Small intestine (tissue), 7 donors: ENCODE measurements around the gene DIPK1B. TPM values are rescaled to one million over a fixed set of nuclear protein-coding genes. Genes with fewer than 3 reads are reported as not detected.

ENCODE experiments used
- DNase-seq, 2 donors: peaks; one replicate each; pipeline versions ENCODE4 v3.0.0 to v3.0.0-alpha.2; 2013
- FAIRE-seq: peaks from 2 replicates; lab custom pipeline; 2012; peaks lifted over from hg19 to GRCh38; lab: Jason Lieb, UNC
- H3K27ac ChIP-seq, 3 donors: one replicate each; pipeline ENCODE4 v1.5.1; 2013; ENCODE audit warnings: low read length in 2 of 3, mild to moderate bottlenecking in 2 of 3, control low read depth in 1 of 3, inconsistent platforms in 1 of 3, low read depth in 1 of 3, moderate library complexity in 1 of 3
- H3K27me3 ChIP-seq, 3 donors: one replicate each; pipeline ENCODE4 v1.6.1; 2013; ENCODE audit warnings: low read length in 3 of 3, inconsistent platforms in 1 of 3; ENCODE audit not compliant: control insufficient read depth in 3 of 3, insufficient read depth in 3 of 3
- H3K36me3 ChIP-seq, 3 donors: one replicate each; pipeline ENCODE4 v1.6.1; 2013; ENCODE audit warnings: low read length in 3 of 3, inconsistent platforms in 1 of 3, low read depth in 1 of 3, mild to moderate bottlenecking in 1 of 3, moderate library complexity in 1 of 3; ENCODE audit not compliant: control insufficient read depth in 3 of 3, insufficient read depth in 2 of 3
- H3K4me1 ChIP-seq, 3 donors: one replicate each; pipeline ENCODE4 v1.6.1; 2013; ENCODE audit warnings: low read length in 2 of 3, inconsistent platforms in 1 of 3, low read depth in 1 of 3, mild to moderate bottlenecking in 1 of 3, moderate library complexity in 1 of 3; ENCODE audit not compliant: control insufficient read depth in 3 of 3, insufficient read depth in 2 of 3
- H3K4me3 ChIP-seq, 3 donors: one replicate each; pipeline ENCODE4 v1.5.1; 2013; ENCODE audit warnings: low read length in 3 of 3, control low read depth in 1 of 3, inconsistent platforms in 1 of 3, low read depth in 1 of 3, mild to moderate bottlenecking in 1 of 3, moderate library complexity in 1 of 3
- H3K9me3 ChIP-seq, 2 donors: one replicate each; pipeline ENCODE4 v1.6.1; 2013; ENCODE audit warnings: low read depth in 1 of 2, low read length in 1 of 2; ENCODE audit not compliant: control insufficient read depth in 2 of 2, insufficient read depth in 1 of 2
- WGBS, 3 donors: extraction: QIAGEN DNeasy Blood & Tissue Kit; methylation state at CpG; one replicate each; pipeline ENCODE4 v1.1.7; 2013; 5-methylcytosine and 5-hydroxymethylcytosine counted together
- polyA plus RNA-seq, 4 donors: library from polyadenylated mRNA; stranded (reverse) in 3 of 4; unstranded in 1 of 4; fragments of 200-250 nt in 3 of 4; fragments of 120-200 nt in 1 of 4; gene quantifications; one replicate each; pipeline versions ENCODE4 v1.2.1 to v1.2.3, GENCODE V29; 2013
- donor health status: healthy with polysubstance abuse.
- donor health status: control.
- donor health status: control.
- donor health status: Bipolar disorder and iron deficiency.
- donor health status: healthy.

Gene DIPK1B
- polyA plus RNA-seq, 4 donors, result 0.22 to 12.7 (median 6.6) TPM

DNA sequence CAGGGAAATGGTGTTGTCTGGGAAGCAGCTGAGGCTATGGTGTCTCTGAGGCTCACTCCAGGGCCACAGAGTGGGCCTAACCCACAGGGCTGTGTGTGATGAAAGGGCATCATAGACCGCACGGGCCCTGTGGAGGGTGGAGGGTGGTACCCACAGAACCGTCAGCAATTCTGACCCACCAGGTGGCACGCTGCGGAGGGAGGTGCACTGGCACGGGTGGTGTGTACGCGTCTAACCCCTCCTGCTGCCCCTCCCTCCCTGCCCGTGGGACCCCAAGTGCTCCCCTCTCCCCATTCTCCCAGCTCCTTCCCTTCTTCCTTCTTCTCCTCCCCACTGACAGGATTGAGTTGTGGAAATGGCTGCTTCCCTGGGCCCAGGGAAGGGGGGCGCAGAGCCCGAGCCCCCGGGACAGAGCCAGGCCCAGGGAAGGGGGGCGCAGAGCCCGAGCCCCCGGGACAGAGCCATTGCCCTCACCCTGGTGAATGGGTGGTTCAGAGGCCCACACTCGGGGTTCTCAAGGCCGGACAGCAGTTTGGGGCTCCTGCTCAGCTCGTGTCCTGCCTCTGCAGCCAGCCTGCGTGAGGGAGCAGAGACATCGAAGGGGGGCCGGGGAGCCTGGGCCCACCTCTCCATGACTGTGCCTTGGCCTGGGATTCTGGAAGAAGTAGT lies 23.6 kb downstream of the DIPK1B start:
- no peak overlapping the region for H3K4me3 ChIP-seq
- H3K27ac ChIP-seq, result no peak overlapping the region
- H3K27me3 ChIP-seq, result peaks cover 0 to 5% (median 3%) of the 10 kb centered on the region in 3 donors
- peaks cover 0 to 10% of the 10 kb centered on the region in 2 donors for H3K9me3 ChIP-seq
- H3K36me3 ChIP-seq, result no peaks in the 10 kb centered on the region
- FAIRE-seq (no peak), DNase-seq (no peak)
- peaks cover 0 to 5% (median 0%) of the 10 kb centered on the region in 3 donors for H3K4me1 ChIP-seq
- WGBS, 3 donors, result 85 to 87% (median 87%) methylated on average over 20 to 21 of the region's 21 CpGs

DNA sequence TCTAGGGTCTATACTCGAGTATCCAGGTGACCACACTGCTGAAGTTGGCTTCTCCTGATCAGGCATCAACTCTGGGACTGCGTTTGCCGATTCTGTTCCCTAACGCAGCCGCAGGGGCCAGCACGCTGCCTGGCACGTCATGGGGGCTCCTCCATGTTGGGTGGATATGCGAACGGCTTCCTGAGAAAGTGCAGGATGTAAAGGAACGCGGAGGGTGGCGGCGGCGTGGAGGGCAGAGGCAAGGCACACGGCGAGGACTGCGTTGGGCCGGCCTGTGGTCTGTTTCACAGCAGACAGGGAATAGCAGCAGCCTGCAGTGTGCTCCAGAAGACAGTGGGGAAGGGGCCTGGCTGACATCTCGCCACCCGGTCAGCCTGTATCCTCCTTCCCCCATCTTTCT lies 26.6 kb downstream of the DIPK1B start:
- Histone ChIP-seq H3K36me3 (no peaks in the 10 kb centered on the region), H3K4me1 (peaks cover 0 to 27% (median 0%) of the 10 kb centered on the region in 3 donors), H3K27me3 (peaks cover 0 to 22% (median 19%) of the 10 kb centered on the region in 3 donors), H3K27ac (no peak overlapping the region), H3K4me3 (no peak overlapping the region), H3K9me3 (peaks cover 0 to 10% of the 10 kb centered on the region in 2 donors)
- FAIRE-seq (no peak), DNase-seq (no peak)
- WGBS, 3 donors, result 88 to 91% (median 90%) methylated on average over 20 of the region's 20 CpGs

DNA sequence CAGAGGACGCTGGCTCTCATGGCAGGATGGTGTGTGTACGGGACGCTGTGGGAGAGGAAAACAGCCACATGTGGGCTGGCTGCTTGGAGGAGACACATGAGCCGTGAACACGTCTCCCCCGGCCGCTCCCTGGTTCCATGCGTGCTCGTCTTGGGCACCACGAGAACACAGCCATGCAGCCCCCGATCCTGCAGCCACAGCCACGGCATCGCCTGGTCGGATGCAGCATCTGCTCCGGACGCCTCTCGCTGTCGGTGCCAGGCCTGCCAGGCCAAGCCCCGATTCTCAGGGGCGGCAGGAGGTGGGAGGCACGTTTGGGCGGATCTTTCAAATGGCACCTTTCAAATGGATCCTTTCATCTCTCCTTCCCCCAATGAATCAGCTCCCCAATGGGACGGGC lies 27.1 kb downstream of the DIPK1B start:
- FAIRE-seq (no peak), DNase-seq (no peak)
- Histone ChIP-seq H3K9me3 (peaks cover 0 to 10% of the 10 kb centered on the region in 2 donors), H3K27ac (no peak overlapping the region), H3K4me3 (no peak overlapping the region), H3K27me3 (peaks cover 0 to 24% (median 19%) of the 10 kb centered on the region in 3 donors), H3K36me3 (no peaks in the 10 kb centered on the region), H3K4me1 (peaks cover 0 to 27% (median 0%) of the 10 kb centered on the region in 3 donors)
- 76 to 84% (median 76%) methylated on average over 23 of the region's 23 CpGs for WGBS, 3 donors

DNA sequence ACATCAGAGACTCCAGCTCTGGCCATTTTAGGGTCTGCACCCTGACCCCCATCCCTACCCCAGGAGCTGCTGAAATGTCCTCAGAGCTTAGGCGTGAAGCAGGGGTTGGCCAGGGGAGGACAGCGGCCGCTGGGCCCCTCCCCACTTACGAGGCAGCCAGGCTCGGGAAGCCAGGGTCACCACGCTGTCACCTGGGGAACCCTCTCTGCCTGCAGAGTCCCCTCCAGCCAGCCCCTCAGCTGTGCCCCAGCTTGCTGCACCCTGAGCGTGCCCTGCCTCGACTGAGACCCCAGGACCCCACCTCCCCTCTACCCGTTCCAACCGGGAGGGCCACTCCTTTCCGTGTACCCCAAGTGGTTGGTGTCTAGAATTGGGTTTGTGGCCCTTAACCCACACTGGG lies 27.7 kb downstream of the DIPK1B start:
- DNase-seq, result no peak
- Histone ChIP-seq H3K4me1 (peaks cover 0 to 27% (median 0%) of the 10 kb centered on the region in 3 donors), H3K27me3 (peaks cover 0 to 24% (median 19%) of the 10 kb centered on the region in 3 donors), H3K4me3 (no peak overlapping the region), H3K9me3 (peaks cover 0 to 10% of the 10 kb centered on the region in 2 donors), H3K36me3 (no peaks in the 10 kb centered on the region), H3K27ac (no peak overlapping the region)
- FAIRE-seq, result no peak
- 72 to 82% (median 74%) methylated on average over 10 to 11 of the region's 11 CpGs for WGBS, 3 donors

- no peak overlapping the region for H3K4me3 ChIP-seq
- FAIRE-seq, result no peak
- no peak for DNase-seq
- H3K9me3 ChIP-seq, result peaks cover 0 to 10% of the 10 kb centered on the region in 2 donors
- WGBS, 3 donors, result 59 to 84% (median 75%) methylated on average over 16 of the region's 16 CpGs
- peaks cover 0 to 27% (median 0%) of the 10 kb centered on the region in 3 donors for H3K4me1 ChIP-seq
- H3K27ac ChIP-seq, result no peak overlapping the region
- peaks cover 0 to 24% (median 19%) of the 10 kb centered on the region in 3 donors for H3K27me3 ChIP-seq
- H3K36me3 ChIP-seq, result no peaks in the 10 kb centered on the region
Observed at GRCh38 chr9:136740491-136740890, 28.1 kb downstream of the DIPK1B start.

DNA sequence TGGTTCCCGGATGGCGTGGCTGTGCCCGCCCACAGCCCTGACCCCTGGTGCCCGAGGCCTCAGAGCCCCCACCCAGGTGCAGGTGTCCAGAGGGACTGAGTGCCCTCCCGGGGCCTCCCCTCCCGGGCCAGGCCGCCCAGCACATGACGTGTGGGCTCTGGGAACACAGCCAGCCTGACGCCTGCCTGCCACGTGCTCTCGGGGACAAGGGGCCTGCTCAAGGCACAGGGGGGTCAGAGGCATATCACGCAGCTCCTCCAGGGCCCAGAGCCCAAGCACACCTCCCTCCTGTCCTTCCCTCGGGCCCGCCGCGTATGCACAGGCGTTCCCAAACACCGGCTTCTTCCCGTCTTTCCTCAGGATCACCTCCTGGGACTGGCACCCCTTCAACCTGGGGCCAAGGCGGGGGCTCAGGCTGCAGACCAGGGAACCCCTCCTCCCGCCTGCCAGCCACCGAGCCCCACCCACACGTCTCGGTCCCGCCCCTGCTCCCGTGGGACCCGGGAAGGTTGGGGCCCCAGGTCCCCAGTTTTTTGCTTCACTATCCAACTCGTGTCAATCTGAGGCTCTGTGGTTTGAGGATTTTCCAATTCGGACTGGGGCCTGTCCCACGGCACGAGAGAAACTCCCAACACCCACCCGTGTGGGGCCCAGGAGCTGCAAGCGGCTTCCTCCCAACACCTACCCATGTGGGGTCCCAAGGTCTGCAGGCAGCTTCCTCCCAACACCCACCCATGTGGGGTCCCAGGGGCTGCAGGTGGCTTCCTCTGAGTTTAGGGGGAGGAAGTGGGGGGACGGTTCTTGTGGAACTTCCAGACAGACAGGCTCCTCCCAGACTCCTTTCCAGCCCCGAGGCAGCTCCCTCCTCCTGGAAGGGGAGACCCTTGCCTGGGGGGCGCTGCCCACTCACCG lies 28.9 kb downstream of the DIPK1B start:
- 8 to 20% (median 19%) methylated on average over 28 to 37 of the region's 37 CpGs for WGBS, 3 donors
- FAIRE-seq, result no peak
- H3K4me3 ChIP-seq, result peak overlapping the region in 1 of 3 donors; percentile 12
- peak in 1 of 2 donors; percentile 85 for DNase-seq
- peaks cover 0 to 27% (median 0%) of the 10 kb centered on the region in 3 donors for H3K4me1 ChIP-seq
- H3K9me3 ChIP-seq, result peaks cover 0 to 10% of the 10 kb centered on the region in 2 donors
- no peaks in the 10 kb centered on the region for H3K36me3 ChIP-seq
- peak overlapping the region in 1 of 3 donors; percentile 64 for H3K27ac ChIP-seq
- peaks cover 0 to 24% (median 19%) of the 10 kb centered on the region in 3 donors for H3K27me3 ChIP-seq

DNA sequence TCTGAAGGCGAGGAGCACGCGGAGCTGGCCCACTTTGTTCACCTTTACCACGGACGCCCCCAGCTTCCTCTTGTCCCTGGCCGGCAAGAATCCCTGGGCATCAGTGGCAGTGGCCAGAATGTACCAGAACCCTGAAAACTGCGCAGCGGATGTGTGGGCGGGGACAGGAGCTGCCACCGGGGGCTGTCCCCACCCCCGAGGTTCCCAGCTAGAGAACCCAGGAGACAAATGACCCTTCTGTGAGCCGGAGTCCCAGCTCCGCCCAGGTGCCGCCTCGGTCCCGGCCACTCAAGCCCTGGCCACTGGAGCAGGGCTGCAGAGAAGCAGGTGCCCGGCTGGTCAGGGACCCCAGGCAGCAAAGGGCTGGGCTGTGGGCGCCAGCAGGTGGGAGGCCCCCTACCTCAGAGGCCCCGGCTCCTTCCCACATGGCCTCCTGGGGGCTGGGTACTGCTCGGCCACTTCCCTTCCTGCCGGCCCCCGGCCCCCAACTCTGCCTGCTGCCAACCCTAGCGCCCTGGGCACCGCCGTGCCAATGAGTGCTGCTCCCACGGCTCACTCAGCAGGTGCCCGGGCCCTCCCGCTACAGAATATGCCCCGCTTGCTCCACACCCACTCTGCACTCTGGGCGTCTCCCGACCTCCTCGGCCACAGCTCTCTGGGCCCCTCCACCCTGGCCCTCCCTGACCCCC lies 29.7 kb downstream of the DIPK1B start:
- DNase-seq (peak in 1 of 2 donors; percentile 31), FAIRE-seq (no peak)
- Histone ChIP-seq H3K27me3 (peaks cover 0 to 24% (median 19%) of the 10 kb centered on the region in 3 donors), H3K36me3 (no peaks in the 10 kb centered on the region), H3K27ac (peak overlapping the region in 1 of 3 donors; percentile 64), H3K4me3 (peak overlapping the region in 1 of 3 donors; percentile 12), H3K4me1 (peaks cover 0 to 27% (median 0%) of the 10 kb centered on the region in 3 donors), H3K9me3 (peaks cover 0 to 10% of the 10 kb centered on the region in 2 donors)
- 13 to 20% (median 17%) methylated on average over 24 to 32 of the region's 32 CpGs for WGBS, 3 donors
